Measurements from ENCODE around the gene AMER2.
"Not testable (repeated sequence)": the region's sequence is repeated elsewhere in the genome, so short reads cannot be mapped to it uniquely, and the experiment has no call there.

AMER2 gene

GRCh38 chr13:25180775-25181537, 8.9 kb upstream of the AMER2 start:
- no peak for DNase-seq

- DNase-seq, result no peak
Observed at GRCh38 chr13:25179832-25180774, 8.0 kb upstream of the AMER2 start.

- no peak for DNase-seq
Observed at GRCh38 chr13:25179011-25179410, 6.9 kb upstream of the AMER2 start.

GRCh38 chr13:25178070-25178469, 6.0 kb upstream of the AMER2 start:
- no peak for DNase-seq

GRCh38 chr13:25177636-25178035, 5.5 kb upstream of the AMER2 start:
- no peak for DNase-seq

GRCh38 chr13:25177012-25177411, 4.9 kb upstream of the AMER2 start:
- no peak for DNase-seq

GRCh38 chr13:25175431-25175830, 3.3 kb upstream of the AMER2 start:
- no peak for DNase-seq

- DNase-seq, result no peak
Observed at GRCh38 chr13:25175026-25175425, 2.9 kb upstream of the AMER2 start.

- no peak for DNase-seq
Observed at GRCh38 chr13:25174304-25174703, 2.2 kb upstream of the AMER2 start.

GRCh38 chr13:25172303-25172630, 179 bp upstream of the AMER2 start:
- no peak for DNase-seq

- DNase-seq, result no peak
Observed at GRCh38 chr13:25171170-25171516, 945 bp downstream of the AMER2 start.

- DNase-seq, result no peak
Observed at GRCh38 chr13:25170554-25171111, 1.5 kb downstream of the AMER2 start.

GRCh38 chr13:25169951-25170553, 2.0 kb downstream of the AMER2 start:
- DNase-seq, result no peak

GRCh38 chr13:25169356-25169755, 2.7 kb downstream of the AMER2 start:
- DNase-seq, result no peak

- DNase-seq, result no peak
Observed at GRCh38 chr13:25168790-25169189, 3.3 kb downstream of the AMER2 start.

GRCh38 chr13:25167382-25168174, 4.5 kb downstream of the AMER2 start:
- no peak for DNase-seq

GRCh38 chr13:25166306-25166705, 5.8 kb downstream of the AMER2 start:
- DNase-seq, result no peak

- DNase-seq, result no peak
Observed at GRCh38 chr13:25165663-25166062, 6.4 kb downstream of the AMER2 start.

GRCh38 chr13:25165163-25165562, 6.9 kb downstream of the AMER2 start:
- not testable (repeated sequence) for DNase-seq

GRCh38 chr13:25157681-25158080, 14.4 kb downstream of the AMER2 start:
- DNase-seq, result no peak

- no peak for DNase-seq
Observed at GRCh38 chr13:25153736-25154135, 18.4 kb downstream of the AMER2 start.

- no peak for DNase-seq
Observed at GRCh38 chr13:25151626-25152195, 20.4 kb downstream of the AMER2 start.

Measured in NCI-H1694 treated with DMSO at 0.1 percent for 48 hours (cell line).